GM12865 (cell line): ENCODE results near the gene SVIL.
"Not testable (repeated sequence)": the region's sequence is repeated elsewhere in the genome, so short reads cannot be mapped to it uniquely, and the experiment has no call there.

Source experiments
- DNase-seq: peaks from one replicate; pipeline ENCODE4 v3.0.0; 2010; ENCODE audit warnings: low read depth
- H3K4me3 ChIP-seq: 2 replicates; pipeline ENCODE4 v1.5.1; 2011; ENCODE audit warnings: mild to moderate bottlenecking, low read depth, low read length, control low read depth
- CTCF ChIP-seq: IDR thresholded peaks from 2 replicates; pipeline ENCODE4 v1.5.1; 2011; ENCODE audit warnings: low read length, control low read depth, low read depth, inconsistent platforms; ENCODE audit not compliant: insufficient read depth; ENCODE audit errors: missing control alignments

Gene SVIL

DNA sequence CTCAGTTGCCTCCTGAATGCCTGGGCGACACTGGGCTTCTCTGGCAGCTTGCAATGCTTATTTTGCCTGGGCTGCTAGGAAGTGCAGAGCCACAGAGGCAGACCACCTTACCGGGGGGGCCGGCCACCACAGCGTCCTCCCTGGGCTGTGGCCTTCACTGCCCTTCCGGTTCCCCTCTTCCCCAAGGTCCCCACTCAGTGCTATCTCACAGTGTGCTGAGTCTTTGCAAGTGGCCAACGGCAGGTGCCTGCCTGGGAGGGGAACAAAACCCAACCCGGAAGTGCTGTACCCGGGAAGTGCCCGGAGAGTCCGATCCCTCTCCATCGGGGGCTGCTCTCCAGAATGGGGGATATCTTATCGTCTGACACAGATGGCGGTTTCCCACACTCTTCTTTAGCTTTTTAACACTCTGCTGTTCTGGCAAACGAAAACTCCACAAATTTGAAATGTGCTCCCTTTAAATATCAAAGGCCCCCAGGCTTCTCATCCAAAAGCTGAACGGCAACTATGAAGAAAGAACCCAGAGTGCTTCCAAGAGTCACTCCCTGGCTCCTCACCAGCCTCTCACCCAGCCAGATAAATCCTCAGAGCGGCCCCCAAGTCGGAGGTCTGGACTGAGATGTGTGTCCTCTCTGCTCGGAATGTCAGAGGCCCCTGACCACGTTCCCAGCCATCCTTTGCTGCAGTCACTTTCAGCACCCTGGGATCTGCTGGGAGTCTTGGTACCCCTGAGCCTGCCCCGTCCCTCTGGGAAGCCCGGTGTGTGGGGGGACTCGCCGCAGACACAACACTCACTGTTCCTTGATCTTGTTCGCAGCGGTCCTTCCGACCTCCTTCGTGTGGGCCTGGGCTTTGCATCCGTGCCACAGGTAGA is 165.1 kb downstream of the SVIL start:
- DNase-seq: no peak
- no peak for TF ChIP-seq CTCF
- H3K4me3 ChIP-seq: no peak overlapping the region

GRCh38 chr10:29465384-29465783 is 169.4 kb downstream of the SVIL start:
- DNase-seq: no peak
- H3K4me3 ChIP-seq: no peak overlapping the region
- TF ChIP-seq CTCF: no peak

- DNase-seq, H3K4me3 ChIP-seq: not testable (repeated sequence)
Measured at GRCh38 chr10:29464671-29465171, 170.1 kb downstream of the SVIL start.

- TF ChIP-seq CTCF: no peak
- no peak overlapping the region for H3K4me3 ChIP-seq
- no peak for DNase-seq
Measured at GRCh38 chr10:29461042-29461441, 173.7 kb downstream of the SVIL start.

GRCh38 chr10:29458190-29458589 is 176.6 kb downstream of the SVIL start:
- not testable (repeated sequence) for H3K4me3 ChIP-seq, DNase-seq

DNA sequence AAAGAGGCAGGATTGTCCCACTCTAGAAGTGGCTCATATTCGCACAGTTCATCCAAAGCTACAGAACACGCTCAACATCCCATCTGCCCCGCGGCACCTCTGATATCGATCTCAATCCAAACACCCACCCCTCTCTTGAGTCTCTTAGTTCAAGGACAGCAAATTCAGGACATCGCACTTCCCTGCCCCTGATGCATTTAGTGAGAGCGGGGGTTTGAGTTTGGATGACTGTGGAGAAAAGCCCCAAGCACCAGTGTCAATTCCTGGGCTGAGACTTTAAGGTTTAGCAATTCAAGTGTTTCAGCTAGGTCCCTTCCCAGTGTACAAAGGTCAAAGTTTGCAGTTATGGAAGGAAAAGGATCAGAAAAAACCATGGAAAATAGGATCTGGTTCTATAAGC is 179.7 kb downstream of the SVIL start:
- TF ChIP-seq CTCF: no peak
- no peak overlapping the region for H3K4me3 ChIP-seq
- no peak for DNase-seq

DNA sequence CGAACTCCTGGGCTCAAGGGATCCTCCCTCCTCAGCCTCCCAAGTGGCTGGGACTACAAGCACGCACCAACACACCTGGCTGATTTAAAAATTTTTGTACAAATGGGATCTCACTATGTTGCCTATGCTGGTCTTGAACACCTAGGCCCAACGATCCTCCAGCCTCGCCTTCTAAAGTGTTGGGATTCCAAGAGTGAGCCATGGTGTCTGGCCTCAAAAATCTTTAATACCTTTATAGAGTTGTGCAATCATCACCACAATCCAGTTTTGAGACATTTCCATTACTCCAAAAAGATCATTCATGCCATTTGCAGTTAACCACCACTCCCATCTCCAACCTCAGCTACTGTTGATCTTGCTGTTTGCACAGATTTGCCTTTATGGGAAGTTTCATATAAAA is 180.5 kb downstream of the SVIL start:
- no peak overlapping the region for H3K4me3 ChIP-seq
- TF ChIP-seq CTCF: no peak
- no peak for DNase-seq

DNA sequence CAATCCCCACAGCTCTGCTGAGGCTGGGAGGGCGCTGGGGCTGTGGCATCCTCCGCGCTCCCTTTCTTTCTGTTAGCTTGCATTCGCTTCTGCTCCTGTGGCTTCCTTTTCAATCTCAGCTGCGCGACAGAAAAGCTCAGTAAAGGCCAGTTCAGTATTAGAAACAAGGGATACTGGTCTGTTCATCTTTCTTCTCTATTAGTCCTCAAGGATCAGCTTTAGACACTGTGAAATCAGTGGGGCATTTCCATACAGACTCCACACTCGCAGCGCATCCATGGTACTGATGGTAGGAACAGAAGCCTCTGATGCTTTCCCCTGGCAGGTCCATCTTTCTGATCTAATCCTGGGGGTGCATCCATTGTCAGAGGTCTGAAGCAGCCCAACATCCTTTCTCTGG is 182.2 kb downstream of the SVIL start:
- no peak overlapping the region for H3K4me3 ChIP-seq
- no peak for TF ChIP-seq CTCF
- DNase-seq: no peak
